ENCODE data around the gene TMC2.
A peak's percentile ranks its signal among the peaks of the same experiment; 100 is the strongest.
"Not testable (repeated sequence)": the region's sequence is repeated elsewhere in the genome, so short reads cannot be mapped to it uniquely, and the experiment has no call there.

TMC2 gene

GRCh38 chr20:2671977-2672376 is 135.6 kb downstream of the TMC2 start:
- no peak overlapping the region for H3K4me3 ChIP-seq (ENCODE audit: low read depth, low read length)
- TF ChIP-seq, protein P1, sequence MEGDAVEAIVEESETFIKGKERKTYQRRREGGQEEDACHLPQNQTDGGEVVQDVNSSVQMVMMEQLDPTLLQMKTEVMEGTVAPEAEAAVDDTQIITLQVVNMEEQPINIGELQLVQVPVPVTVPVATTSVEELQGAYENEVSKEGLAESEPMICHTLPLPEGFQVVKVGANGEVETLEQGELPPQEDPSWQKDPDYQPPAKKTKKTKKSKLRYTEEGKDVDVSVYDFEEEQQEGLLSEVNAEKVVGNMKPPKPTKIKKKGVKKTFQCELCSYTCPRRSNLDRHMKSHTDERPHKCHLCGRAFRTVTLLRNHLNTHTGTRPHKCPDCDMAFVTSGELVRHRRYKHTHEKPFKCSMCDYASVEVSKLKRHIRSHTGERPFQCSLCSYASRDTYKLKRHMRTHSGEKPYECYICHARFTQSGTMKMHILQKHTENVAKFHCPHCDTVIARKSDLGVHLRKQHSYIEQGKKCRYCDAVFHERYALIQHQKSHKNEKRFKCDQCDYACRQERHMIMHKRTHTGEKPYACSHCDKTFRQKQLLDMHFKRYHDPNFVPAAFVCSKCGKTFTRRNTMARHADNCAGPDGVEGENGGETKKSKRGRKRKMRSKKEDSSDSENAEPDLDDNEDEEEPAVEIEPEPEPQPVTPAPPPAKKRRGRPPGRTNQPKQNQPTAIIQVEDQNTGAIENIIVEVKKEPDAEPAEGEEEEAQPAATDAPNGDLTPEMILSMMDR (conservative IDR thresholded peaks at IDR 0.05; ENCODE audit: low read depth, low read length), result peak; percentile 33
- DNase-seq (ENCODE audit: low read depth), result no peak

DNA sequence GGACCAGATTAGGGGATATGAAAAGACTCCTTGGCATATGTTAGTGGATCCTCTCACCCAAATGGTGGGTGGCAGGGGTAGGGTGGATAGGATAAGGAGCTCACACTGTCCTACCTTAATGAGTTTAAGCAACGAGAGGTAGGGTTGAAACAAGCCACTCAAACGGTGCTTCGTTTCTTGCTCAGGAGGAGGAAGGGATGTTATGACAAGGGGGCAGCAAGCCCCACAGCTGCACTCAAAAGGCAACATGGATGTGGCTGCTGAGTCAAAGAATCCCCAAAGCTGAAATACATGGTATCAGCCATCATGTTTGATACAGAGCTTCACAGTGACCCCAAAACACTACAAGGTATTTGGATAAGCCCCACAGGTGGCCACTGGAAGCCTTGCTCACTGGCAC is 136.1 kb downstream of the TMC2 start:
- H3K4me3 ChIP-seq (ENCODE audit: low read depth, low read length), result no peak overlapping the region
- TF ChIP-seq, protein P1 (conservative IDR thresholded peaks at IDR 0.05; ENCODE audit: low read depth, low read length), result no peak
- no peak for DNase-seq (ENCODE audit: low read depth)

GRCh38 chr20:2673453-2673852 is 137.1 kb downstream of the TMC2 start:
- DNase-seq (ENCODE audit: low read depth), result no peak
- H3K4me3 ChIP-seq (ENCODE audit: low read depth, low read length), result no peak overlapping the region
- TF ChIP-seq, protein P1 (conservative IDR thresholded peaks at IDR 0.05; ENCODE audit: low read depth, low read length), result no peak

DNA sequence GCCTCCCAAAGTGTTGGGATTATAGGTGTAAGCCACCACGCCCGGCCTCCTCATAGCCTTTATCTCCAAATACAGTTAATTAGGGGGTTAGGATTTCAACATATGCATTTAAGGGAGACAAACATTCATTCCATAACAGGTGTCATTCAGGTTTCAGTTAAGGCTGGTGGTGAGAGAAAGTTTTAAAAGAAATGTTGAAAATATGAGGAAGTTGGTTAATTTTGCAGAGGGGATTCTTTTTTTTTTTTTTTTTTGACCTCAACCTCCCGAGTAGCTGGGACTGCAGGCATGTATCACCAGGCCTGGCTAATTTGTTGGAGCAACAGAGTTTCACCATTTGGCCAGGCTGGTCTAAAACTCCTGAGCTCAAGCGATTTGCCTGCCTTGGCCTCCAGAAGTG is 143.7 kb downstream of the TMC2 start:
- no peak for DNase-seq (ENCODE audit: low read depth)
- TF ChIP-seq, protein P1 (conservative IDR thresholded peaks at IDR 0.05; ENCODE audit: low read depth, low read length), result no peak
- no peak overlapping the region for H3K4me3 ChIP-seq (ENCODE audit: low read depth, low read length)

- H3K4me3 ChIP-seq (ENCODE audit: low read depth, low read length); DNase-seq (ENCODE audit: low read depth): not testable (repeated sequence)
Observed at GRCh38 chr20:2682040-2682439, 145.7 kb downstream of the TMC2 start.

DNA sequence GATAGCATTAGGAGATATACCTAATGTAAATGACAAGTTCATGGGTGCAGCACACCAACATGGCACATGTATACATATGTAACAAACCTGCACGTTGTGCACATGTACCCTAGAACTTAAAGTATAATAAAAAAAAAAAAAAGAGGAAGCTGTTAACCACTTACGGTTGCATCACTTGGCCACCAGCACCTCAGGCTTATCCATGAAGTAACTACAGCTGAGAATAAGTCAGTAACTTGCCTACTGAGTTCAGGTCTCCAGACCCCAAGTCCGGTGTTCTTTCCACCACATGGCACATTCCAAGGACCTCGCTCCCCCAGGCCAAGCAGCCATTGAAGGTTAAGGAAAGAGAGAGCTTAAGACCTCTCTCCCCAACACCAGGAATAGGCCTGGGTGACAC is 148.4 kb downstream of the TMC2 start:
- not testable (repeated sequence) for DNase-seq (ENCODE audit: low read depth); H3K4me3 ChIP-seq (ENCODE audit: low read depth, low read length)

DNA sequence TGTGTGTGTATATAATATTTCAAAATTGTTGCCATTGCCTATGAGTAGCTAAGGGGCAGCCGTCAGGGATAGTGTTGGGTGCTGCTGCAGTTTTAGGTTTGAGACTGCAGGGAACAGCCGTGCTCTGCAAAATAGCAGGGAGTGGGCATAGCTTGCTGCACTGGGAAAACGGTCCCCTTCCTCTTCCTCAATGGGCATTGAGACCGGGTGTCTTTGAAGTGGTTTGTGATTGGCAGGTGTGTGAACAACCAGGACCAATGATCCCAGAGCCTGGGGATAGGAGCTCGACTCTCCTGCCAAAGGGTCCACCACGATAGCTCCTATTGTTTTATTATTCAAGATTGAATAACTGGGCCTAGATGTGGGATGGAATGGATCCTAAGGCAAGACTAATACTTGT is 151.1 kb downstream of the TMC2 start:
- H3K4me3 ChIP-seq (ENCODE audit: low read depth, low read length), result no peak overlapping the region
- no peak for DNase-seq (ENCODE audit: low read depth)

DNA sequence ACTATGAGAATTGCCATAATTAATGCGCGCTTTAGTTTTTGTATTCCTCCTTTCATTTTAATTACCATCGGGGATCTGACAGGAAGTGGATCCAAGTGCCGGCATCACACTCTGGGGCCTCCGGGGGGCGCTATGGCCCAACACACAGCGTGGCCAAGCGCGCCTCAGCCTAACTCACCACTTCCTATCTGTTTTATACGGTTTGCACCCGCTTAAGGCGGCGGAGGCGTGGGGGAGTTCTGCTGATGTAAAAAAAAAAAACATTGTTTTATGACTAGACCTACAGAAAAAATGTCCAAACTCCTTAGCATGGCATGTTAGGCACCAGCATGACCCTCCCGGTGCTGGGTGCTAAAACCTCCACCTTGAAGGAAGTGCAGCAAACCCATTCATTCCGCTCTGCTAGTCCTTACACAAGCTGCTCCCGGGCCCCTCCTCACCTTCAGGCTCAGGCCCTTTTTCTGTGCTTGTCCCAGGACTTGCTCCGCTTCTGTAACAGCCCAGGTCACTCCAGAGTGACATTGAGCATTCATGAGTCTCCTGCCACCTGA is 151.7 kb downstream of the TMC2 start:
- TF ChIP-seq, protein P1 (conservative IDR thresholded peaks at IDR 0.05; ENCODE audit: low read depth, low read length), result peak; percentile 87
- peak; percentile 69 for DNase-seq (ENCODE audit: low read depth)

More for the DNA sequence above, 151.1 kb downstream of the TMC2 start:
- TF ChIP-seq, protein P1 (conservative IDR thresholded peaks at IDR 0.05; ENCODE audit: low read depth, low read length), result no peak

More for the DNA sequence above, 151.7 kb downstream of the TMC2 start:
- H3K4me3 ChIP-seq (ENCODE audit: low read depth, low read length), result no peak overlapping the region

Data from choroid plexus epithelial cell (primary cell).